Measurements from ENCODE around the gene MYL5.

MYL5 gene

GRCh38 chr4:708631-708933, 34.2 kb downstream of the MYL5 start:
- DNase-seq, result no peak

GRCh38 chr4:709348-709747, 35.0 kb downstream of the MYL5 start:
- no peak for DNase-seq

- DNase-seq, result no peak
These were observed 35.8 kb downstream of the MYL5 start for GRCh38 chr4:710116-710515.

GRCh38 chr4:710916-711315, 36.6 kb downstream of the MYL5 start:
- no peak for DNase-seq

GRCh38 chr4:712093-712492, 37.8 kb downstream of the MYL5 start:
- no peak for DNase-seq

GRCh38 chr4:712916-713632, 38.7 kb downstream of the MYL5 start:
- no peak for DNase-seq

GRCh38 chr4:714087-714486, 39.7 kb downstream of the MYL5 start:
- no peak for DNase-seq

GRCh38 chr4:717601-718320, 43.4 kb downstream of the MYL5 start:
- no peak for DNase-seq

GRCh38 chr4:718460-718859, 44.1 kb downstream of the MYL5 start:
- no peak for DNase-seq

GRCh38 chr4:720111-720860, 45.9 kb downstream of the MYL5 start:
- DNase-seq, result no peak

GRCh38 chr4:721261-722168, 47.2 kb downstream of the MYL5 start:
- no peak for DNase-seq

- DNase-seq, result no peak
These were observed 47.9 kb downstream of the MYL5 start for GRCh38 chr4:722169-722725.

GRCh38 chr4:722851-723360, 48.6 kb downstream of the MYL5 start:
- DNase-seq, result no peak

- DNase-seq, result no peak
These were observed 49.6 kb downstream of the MYL5 start for GRCh38 chr4:723751-724530.

GRCh38 chr4:725391-726234, 51.3 kb downstream of the MYL5 start:
- DNase-seq, result no peak

- DNase-seq, result no peak
These were observed 52.0 kb downstream of the MYL5 start for GRCh38 chr4:726235-726787.

GRCh38 chr4:726838-727237, 52.5 kb downstream of the MYL5 start:
- no peak for DNase-seq

GRCh38 chr4:727576-727975, 53.2 kb downstream of the MYL5 start:
- DNase-seq, result no peak

- DNase-seq, result no peak
These were observed 55.3 kb downstream of the MYL5 start for GRCh38 chr4:729336-730315.
